ENCODE data around the gene MT1A.

GRCh38 chr16:56614549-56614991 is 23.9 kb upstream of the MT1A start:
- TF ChIP-seq EZH2 (IDR thresholded peaks at IDR 0.05; ENCODE audit: borderline replicate concordance, low read depth, low read length, severe bottlenecking) = no peak
- TF ChIP-seq MAX (IDR thresholded peaks at IDR 0.05; ENCODE audit: insufficient read depth, insufficient read length) = no peak
